ENCODE data around the gene CTNNBIP1.

The CTNNBIP1 gene

GRCh38 chr1:9847269-9847668, 62.8 kb downstream of the CTNNBIP1 start:
- H3K27ac ChIP-seq (ENCODE audit: extremely low read depth, low read depth, low read length) = no peak overlapping the region
- no peaks in the 10 kb centered on the region for H3K9me3 ChIP-seq (ENCODE audit: control insufficient read depth, insufficient read depth, low read depth, low read length)
- H3K4me3 ChIP-seq (ENCODE audit: low read depth, low read length) = no peak overlapping the region
- H3K36me3 ChIP-seq (ENCODE audit: control insufficient read depth in 2 of 2, insufficient read depth in 1 of 2, low read length in 2 of 2) = no peaks in the 10 kb centered on the region
- H3K4me1 ChIP-seq (ENCODE audit: control insufficient read depth, insufficient read depth, low read length) = peaks cover 7% of the 10 kb centered on the region; the same call in 1 of the 2 replicates
- CTCF ChIA-PET = interaction anchor here (0.9 to 1.7 kb wide), 3 partner anchors 18 to 122 kb away, joined by 3 to 8 read pairs (median 3); no protein-coding TSS in a partner anchor
- no peak for TF ChIP-seq KLF7 (tag by site-specific recombination; IDR thresholded peaks at IDR 0.05; ENCODE audit: borderline replicate concordance)
- TF ChIP-seq TRIM28 (IDR thresholded peaks at IDR 0.05; ENCODE audit: borderline replicate concordance, low read length) = no peak
- no peak for TF ChIP-seq REST (tag by site-specific recombination; IDR thresholded peaks at IDR 0.05)
- TF ChIP-seq, protein P1, sequence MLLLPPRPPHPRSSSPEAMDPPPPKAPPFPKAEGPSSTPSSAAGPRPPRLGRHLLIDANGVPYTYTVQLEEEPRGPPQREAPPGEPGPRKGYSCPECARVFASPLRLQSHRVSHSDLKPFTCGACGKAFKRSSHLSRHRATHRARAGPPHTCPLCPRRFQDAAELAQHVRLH (tag by site-specific recombination; IDR thresholded peaks at IDR 0.05) = peak; percentile 91
- POLR2A ChIA-PET = interaction anchor here (0.7 kb wide), 1 partner anchor 969 kb away, joined by 4 read pairs; the partner anchor contains the start of gene ENO1

GRCh38 chr1:9846611-9847171, 63.4 kb downstream of the CTNNBIP1 start:
- H3K27ac ChIP-seq (ENCODE audit: extremely low read depth, low read depth, low read length) = no peak overlapping the region
- H3K9me3 ChIP-seq (ENCODE audit: control insufficient read depth, insufficient read depth, low read depth, low read length) = no peaks in the 10 kb centered on the region
- H3K4me3 ChIP-seq (ENCODE audit: low read depth, low read length) = no peak overlapping the region
- POLR2A ChIA-PET = no interaction called here
- no peaks in the 10 kb centered on the region for H3K36me3 ChIP-seq (ENCODE audit: control insufficient read depth in 2 of 2, insufficient read depth in 1 of 2, low read length in 2 of 2)
- CTCF ChIA-PET = interaction anchor here (1.7 kb wide), 1 partner anchor 62 kb away, joined by 8 read pairs; no protein-coding TSS in a partner anchor
- peaks cover 7% of the 10 kb centered on the region; the same call in 1 of the 2 replicates for H3K4me1 ChIP-seq (ENCODE audit: control insufficient read depth, insufficient read depth, low read length)
- TF ChIP-seq ZNF311 (tag by site-specific recombination; IDR thresholded peaks at IDR 0.05; ENCODE audit: borderline replicate concordance) (no peak), ZNF658 (tag by site-specific recombination; IDR thresholded peaks at IDR 0.05) (no peak), ZFP69B (tag by site-specific recombination; IDR thresholded peaks at IDR 0.05) (0 out of 2 replicates have a peak, but pooled peaks have one; percentile 44), ZNF155 (tag by site-specific recombination; IDR thresholded peaks at IDR 0.05) (no peak), TRIM28 (IDR thresholded peaks at IDR 0.05; ENCODE audit: borderline replicate concordance, low read length) (no peak), ZNF501 (tag by site-specific recombination; IDR thresholded peaks at IDR 0.05) (no peak), ZNF560 (tag by site-specific recombination; IDR thresholded peaks at IDR 0.05; ENCODE audit: borderline replicate concordance) (no peak), ZNF626 (tag by site-specific recombination; IDR thresholded peaks at IDR 0.05) (no peak), ZBTB8A (tag by site-specific recombination; IDR thresholded peaks at IDR 0.05) (0 out of 2 replicates have a peak, but pooled peaks have one; percentile 12), ZNF600 (tag by site-specific recombination; IDR thresholded peaks at IDR 0.05) (no peak), GLIS2 (tag by site-specific recombination; IDR thresholded peaks at IDR 0.05) (peak; percentile 72), GLIS1 (tag by site-specific recombination; IDR thresholded peaks at IDR 0.05) (peak; percentile 99), ZNF654 (tag by site-specific recombination; IDR thresholded peaks at IDR 0.05; ENCODE audit: low read depth) (no peak), KLF1 (tag by site-specific recombination; IDR thresholded peaks at IDR 0.05) (0 out of 2 replicates have a peak, but pooled peaks have one; percentile 11), GLI2 (tag by site-specific recombination; IDR thresholded peaks at IDR 0.05; ENCODE audit: borderline replicate concordance, low read depth) (no peak), ZNF423 (tag by site-specific recombination; IDR thresholded peaks at IDR 0.05) (peak; percentile 92), ZNF629 (tag by site-specific recombination; IDR thresholded peaks at IDR 0.05) (no peak), ZNF121 (tag by site-specific recombination; IDR thresholded peaks at IDR 0.05) (no peak), ZBTB48 (tag by site-specific recombination; IDR thresholded peaks at IDR 0.05) (0 out of 2 replicates have a peak, but pooled peaks have one; percentile 34), SCRT1 (tag by site-specific recombination; IDR thresholded peaks at IDR 0.05; ENCODE audit: borderline replicate concordance) (no peak), ZNF335 (tag by site-specific recombination; conservative IDR thresholded peaks at IDR 0.05) (peak; percentile 92), ZFHX2 (tag by site-specific recombination; conservative IDR thresholded peaks at IDR 0.05) (no peak)
- TF ChIP-seq, protein P2, sequence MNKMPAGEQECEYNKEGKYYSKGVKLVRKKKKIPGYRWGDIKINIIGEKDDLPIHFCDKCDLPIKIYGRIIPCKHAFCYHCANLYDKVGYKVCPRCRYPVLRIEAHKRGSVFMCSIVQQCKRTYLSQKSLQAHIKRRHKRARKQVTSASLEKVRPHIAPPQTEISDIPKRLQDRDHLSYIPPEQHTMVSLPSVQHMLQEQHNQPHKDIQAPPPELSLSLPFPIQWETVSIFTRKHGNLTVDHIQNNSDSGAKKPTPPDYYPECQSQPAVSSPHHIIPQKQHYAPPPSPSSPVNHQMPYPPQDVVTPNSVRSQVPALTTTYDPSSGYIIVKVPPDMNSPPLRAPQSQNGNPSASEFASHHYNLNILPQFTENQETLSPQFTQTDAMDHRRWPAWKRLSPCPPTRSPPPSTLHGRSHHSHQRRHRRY (tag by site-specific recombination; IDR thresholded peaks at IDR 0.05) = no peak
- TF ChIP-seq, protein P3, sequence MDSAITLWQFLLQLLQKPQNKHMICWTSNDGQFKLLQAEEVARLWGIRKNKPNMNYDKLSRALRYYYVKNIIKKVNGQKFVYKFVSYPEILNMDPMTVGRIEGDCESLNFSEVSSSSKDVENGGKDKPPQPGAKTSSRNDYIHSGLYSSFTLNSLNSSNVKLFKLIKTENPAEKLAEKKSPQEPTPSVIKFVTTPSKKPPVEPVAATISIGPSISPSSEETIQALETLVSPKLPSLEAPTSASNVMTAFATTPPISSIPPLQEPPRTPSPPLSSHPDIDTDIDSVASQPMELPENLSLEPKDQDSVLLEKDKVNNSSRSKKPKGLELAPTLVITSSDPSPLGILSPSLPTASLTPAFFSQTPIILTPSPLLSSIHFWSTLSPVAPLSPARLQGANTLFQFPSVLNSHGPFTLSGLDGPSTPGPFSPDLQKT (IDR thresholded peaks at IDR 0.05; ENCODE audit: borderline replicate concordance, low read depth, low read length) = no peak

Data from HEK293 (cell line).